ENCODE measurements around the gene NLRP8.
"Not testable (repeated sequence)": the region's sequence is repeated elsewhere in the genome, so short reads cannot be mapped to it uniquely, and the experiment has no call there.

Gene NLRP8

DNA sequence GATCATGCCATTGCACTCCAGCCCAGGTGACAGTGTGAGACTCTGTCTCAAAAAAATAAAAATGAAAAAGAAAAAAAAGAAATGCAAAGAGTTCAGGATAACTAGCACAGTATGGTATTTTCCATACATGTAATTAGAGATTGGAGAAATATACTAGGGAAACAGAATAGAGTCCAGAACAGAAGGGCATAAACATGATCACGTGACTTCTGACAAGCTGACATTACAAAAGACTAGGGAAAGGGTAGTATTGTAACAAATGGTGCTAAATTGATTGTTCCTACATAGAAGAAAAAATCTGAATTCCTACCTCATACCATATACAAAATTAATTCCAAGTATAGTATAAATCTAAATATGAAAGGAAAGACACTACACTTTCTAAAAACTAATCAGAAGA is 37.6 kb downstream of the NLRP8 start:
- no peaks in the 10 kb centered on the region for H3K36me3 ChIP-seq
- no peak overlapping the region for H3K27ac ChIP-seq
- peaks cover 4% of the 10 kb centered on the region for H3K9me3 ChIP-seq (ENCODE audit: severe bottlenecking)
- TF ChIP-seq, protein P1, sequence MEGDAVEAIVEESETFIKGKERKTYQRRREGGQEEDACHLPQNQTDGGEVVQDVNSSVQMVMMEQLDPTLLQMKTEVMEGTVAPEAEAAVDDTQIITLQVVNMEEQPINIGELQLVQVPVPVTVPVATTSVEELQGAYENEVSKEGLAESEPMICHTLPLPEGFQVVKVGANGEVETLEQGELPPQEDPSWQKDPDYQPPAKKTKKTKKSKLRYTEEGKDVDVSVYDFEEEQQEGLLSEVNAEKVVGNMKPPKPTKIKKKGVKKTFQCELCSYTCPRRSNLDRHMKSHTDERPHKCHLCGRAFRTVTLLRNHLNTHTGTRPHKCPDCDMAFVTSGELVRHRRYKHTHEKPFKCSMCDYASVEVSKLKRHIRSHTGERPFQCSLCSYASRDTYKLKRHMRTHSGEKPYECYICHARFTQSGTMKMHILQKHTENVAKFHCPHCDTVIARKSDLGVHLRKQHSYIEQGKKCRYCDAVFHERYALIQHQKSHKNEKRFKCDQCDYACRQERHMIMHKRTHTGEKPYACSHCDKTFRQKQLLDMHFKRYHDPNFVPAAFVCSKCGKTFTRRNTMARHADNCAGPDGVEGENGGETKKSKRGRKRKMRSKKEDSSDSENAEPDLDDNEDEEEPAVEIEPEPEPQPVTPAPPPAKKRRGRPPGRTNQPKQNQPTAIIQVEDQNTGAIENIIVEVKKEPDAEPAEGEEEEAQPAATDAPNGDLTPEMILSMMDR (IDR thresholded peaks at IDR 0.05; ENCODE audit: low read depth, low read length), result no peak
- peaks cover 59% of the 10 kb centered on the region for H3K27me3 ChIP-seq (ENCODE audit: insufficient read depth, low read depth, severe bottlenecking)
- DNase-seq, result no peak
- H3K4me3 ChIP-seq (ENCODE audit: low read depth, low read length), result no peak overlapping the region

DNA sequence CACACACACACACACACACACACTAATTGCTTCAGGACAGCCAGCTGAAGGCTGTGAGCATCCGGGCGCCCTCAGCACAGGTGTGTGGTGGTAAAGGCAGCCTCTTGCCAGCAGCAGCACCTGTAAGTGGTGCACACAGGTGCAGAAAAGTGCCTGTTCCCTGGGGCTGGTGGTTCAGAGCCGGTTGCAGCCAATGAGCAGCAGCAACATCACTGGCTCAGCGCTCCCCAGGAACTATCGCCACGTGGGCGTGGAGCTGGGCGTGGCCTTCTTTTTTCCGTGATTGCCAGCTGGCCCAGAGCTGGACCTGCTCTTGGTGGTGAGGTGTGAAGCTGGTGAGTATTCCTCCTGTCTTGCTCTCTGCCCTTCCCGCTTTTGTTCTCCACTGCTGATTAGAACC is 38.9 kb downstream of the NLRP8 start, which contains the start of gene NLRP5:
TSS of gene NLRP5 (plus strand) at position 289 of the 400 bp plus-strand sequence.
- no peaks in the 10 kb centered on the region for H3K36me3 ChIP-seq
- TF ChIP-seq, protein P1 (IDR thresholded peaks at IDR 0.05; ENCODE audit: low read depth, low read length), result no peak
- H3K27me3 ChIP-seq (ENCODE audit: insufficient read depth, low read depth, severe bottlenecking), result peaks cover 64% of the 10 kb centered on the region
- no peak within 1 kb of the TSS for H3K27ac ChIP-seq
- no peak within 1 kb of the TSS for H3K4me3 ChIP-seq (ENCODE audit: low read depth, low read length)
- peaks cover 4% of the 10 kb centered on the region for H3K9me3 ChIP-seq (ENCODE audit: severe bottlenecking)
- no peak for DNase-seq

DNA sequence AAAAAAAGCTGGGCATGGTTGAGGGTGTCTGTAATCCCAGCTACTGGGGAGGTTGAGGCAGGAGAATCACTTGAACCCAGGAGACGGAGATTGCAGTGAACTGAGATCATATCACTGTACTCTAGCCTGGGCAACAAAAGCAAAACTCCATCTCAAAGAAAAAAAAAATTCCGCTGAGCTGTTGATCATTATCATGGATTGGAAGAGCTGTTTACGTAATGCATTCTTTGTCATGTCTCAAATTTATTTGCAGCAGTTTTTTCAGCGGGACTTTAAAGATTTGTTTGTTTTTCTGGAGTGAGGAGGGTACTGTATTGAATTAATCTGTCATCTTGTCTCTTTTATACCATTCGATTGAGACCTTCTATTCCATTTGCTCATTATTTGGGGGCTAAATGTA is 43.2 kb downstream of the NLRP8 start:
- no peak overlapping the region for H3K4me3 ChIP-seq (ENCODE audit: low read depth, low read length)
- no peak for DNase-seq
- H3K9me3 ChIP-seq (ENCODE audit: severe bottlenecking), result no peaks in the 10 kb centered on the region
- TF ChIP-seq, protein P1 (IDR thresholded peaks at IDR 0.05; ENCODE audit: low read depth, low read length), result no peak
- no peak overlapping the region for H3K27ac ChIP-seq
- H3K27me3 ChIP-seq (ENCODE audit: insufficient read depth, low read depth, severe bottlenecking), result peaks cover 74% of the 10 kb centered on the region
- no peaks in the 10 kb centered on the region for H3K36me3 ChIP-seq

DNA sequence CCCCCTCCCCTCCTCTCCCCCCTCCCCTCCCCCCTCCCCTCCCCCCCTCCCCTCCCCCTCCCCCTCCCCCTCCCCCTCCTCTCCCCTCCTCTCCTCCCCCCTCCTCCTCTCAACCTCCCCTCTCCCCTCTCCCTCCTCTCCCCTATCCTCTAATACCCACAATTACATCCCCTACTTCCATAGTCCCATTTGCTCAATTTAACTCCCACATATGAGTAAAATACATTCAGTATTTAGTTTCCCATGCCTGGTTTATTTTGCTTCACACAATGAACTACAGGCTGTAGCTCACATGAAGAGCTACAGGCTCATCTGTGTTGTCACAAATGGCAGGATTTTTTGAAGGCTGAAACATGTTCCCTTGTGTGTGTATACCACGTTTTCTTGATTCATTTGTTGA is 45.9 kb downstream of the NLRP8 start:
- no peak overlapping the region for H3K27ac ChIP-seq
- peaks cover 59% of the 10 kb centered on the region for H3K27me3 ChIP-seq (ENCODE audit: insufficient read depth, low read depth, severe bottlenecking)
- H3K4me3 ChIP-seq (ENCODE audit: low read depth, low read length), result no peak overlapping the region
- no peaks in the 10 kb centered on the region for H3K36me3 ChIP-seq
- TF ChIP-seq, protein P1 (IDR thresholded peaks at IDR 0.05; ENCODE audit: low read depth, low read length), result no peak
- DNase-seq, result no peak
- H3K9me3 ChIP-seq (ENCODE audit: severe bottlenecking), result peaks cover 6% of the 10 kb centered on the region

DNA sequence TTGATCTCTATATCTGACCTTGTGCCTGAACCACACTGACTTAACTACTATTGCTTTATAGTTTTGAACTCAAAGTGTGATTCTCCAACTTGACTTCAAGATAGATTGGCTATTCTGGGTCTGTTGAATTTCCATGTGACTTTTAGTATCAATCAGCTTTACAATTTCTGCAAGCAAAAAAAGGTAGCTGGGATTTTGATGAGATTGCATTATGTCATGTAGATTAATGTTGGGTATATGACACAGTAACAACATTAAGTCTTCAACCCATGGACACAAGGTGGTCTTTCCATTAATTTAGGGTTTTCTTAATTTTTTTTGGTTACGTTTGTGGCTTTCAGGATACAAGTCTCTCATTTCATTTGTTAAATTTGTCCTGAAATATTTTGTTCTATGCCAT is 67.1 kb downstream of the NLRP8 start:
- Histone ChIP-seq H3K36me3 (no peaks in the 10 kb centered on the region), H3K27me3 (ENCODE audit: insufficient read depth, low read depth, severe bottlenecking) (peaks cover 68% of the 10 kb centered on the region), H3K27ac (no peak overlapping the region), H3K4me3 (ENCODE audit: low read depth, low read length) (no peak overlapping the region), H3K9me3 (ENCODE audit: severe bottlenecking) (no peaks in the 10 kb centered on the region)
- TF ChIP-seq, protein P1 (IDR thresholded peaks at IDR 0.05; ENCODE audit: low read depth, low read length), result no peak
- DNase-seq, result no peak

DNA sequence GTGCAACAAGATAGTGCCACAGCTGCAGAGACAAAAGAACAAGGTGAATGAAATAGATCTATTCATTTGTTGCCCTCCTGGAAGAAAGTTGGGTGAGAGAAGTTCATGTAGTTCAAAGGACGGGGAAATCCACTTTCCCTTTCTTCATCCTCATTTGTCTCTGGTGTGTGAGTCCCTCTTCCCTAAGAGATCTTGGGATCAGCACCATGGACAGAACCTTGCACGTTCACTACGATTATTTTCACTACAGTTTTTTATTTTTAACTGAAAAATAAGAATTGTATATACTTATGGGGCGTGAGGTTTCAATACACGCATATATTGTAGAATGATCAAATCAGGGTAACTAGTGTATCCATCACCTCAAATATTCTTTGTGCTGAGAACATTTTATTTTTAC is 68.1 kb downstream of the NLRP8 start:
- no peak for DNase-seq
- TF ChIP-seq, protein P1 (IDR thresholded peaks at IDR 0.05; ENCODE audit: low read depth, low read length), result no peak
- Histone ChIP-seq H3K36me3 (no peaks in the 10 kb centered on the region), H3K4me3 (ENCODE audit: low read depth, low read length) (no peak overlapping the region), H3K27me3 (ENCODE audit: insufficient read depth, low read depth, severe bottlenecking) (peaks cover 67% of the 10 kb centered on the region), H3K27ac (no peak overlapping the region), H3K9me3 (ENCODE audit: severe bottlenecking) (no peaks in the 10 kb centered on the region)

DNA sequence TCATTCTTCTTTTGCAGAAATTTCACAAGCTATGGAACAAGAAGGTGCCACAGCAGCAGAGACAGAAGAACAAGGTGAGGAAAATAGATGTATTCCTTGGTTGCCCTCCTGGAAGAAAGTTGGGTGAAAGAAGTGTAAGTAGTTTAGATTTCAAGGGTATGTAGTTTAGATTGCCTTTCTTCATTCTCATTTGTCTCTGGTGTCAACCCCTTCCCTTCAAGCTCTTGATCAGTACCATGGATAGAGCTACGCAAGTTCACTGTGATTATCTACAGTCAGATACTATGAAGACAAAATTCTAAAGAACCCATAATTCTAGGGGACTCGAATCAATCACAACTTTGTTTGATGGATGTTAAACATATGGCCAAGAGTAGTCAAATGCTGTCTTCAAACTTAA is 71.7 kb downstream of the NLRP8 start:
- not testable (repeated sequence) for H3K4me3 ChIP-seq (ENCODE audit: low read depth, low read length); DNase-seq; H3K27ac ChIP-seq; H3K9me3 ChIP-seq (ENCODE audit: severe bottlenecking); H3K36me3 ChIP-seq
- peaks cover 79% of the 10 kb centered on the region for H3K27me3 ChIP-seq (ENCODE audit: insufficient read depth, low read depth, severe bottlenecking)

DNA sequence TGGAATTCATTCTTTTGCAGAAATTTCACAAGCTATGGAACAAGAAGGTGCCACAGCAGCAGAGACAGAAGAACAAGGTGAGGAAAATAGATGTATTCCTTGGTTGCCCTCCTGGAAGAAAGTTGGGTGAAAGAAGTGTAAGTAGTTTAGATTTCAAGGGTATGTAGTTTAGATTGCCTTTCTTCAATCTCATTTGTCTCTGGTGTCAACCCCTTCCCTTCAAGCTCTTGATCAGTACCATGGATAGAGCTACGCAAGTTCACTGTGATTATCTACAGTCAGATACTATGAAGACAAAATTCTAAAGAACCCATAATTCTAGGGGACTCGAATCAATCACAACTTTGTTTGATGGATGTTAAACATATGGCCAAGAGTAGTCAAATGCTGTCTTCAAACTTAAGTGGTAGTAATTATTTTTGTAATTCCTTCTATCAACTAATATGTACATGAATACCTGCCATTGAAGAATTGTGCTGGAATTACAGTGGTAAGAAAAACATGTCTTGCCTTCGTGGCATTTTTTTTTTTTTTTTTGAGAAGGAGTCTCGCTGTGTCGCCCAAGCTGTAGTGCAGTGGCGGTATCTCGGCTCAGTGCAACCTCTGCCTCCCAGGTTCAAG is 72.8 kb downstream of the NLRP8 start:
- peaks cover 76% of the 10 kb centered on the region for H3K27me3 ChIP-seq (ENCODE audit: insufficient read depth, low read depth, severe bottlenecking)
- H3K27ac ChIP-seq; H3K4me3 ChIP-seq (ENCODE audit: low read depth, low read length); H3K36me3 ChIP-seq; DNase-seq; H3K9me3 ChIP-seq (ENCODE audit: severe bottlenecking): not testable (repeated sequence)
